Cardiac muscle cell (in vitro differentiated cells and primary cell): ENCODE measurements around the gene NKX6-2. TPM values are rescaled to one million over a fixed set of nuclear protein-coding genes. Genes with fewer than 3 reads are reported as not detected.

ENCODE experiments used
- DNase-seq, 2 donors: peaks; one replicate each; pipeline versions ENCODE4 v3.0.0 to v3.0.0-alpha.2; 2010 to 2017; ENCODE audit warnings: low read depth in 1 of 2, low spot score in 1 of 2
- H3K27ac ChIP-seq: fragments of 200-600 bp; sonication (generic); 2 replicates; pipeline ENCODE4 v1.5.1; 2016
- H3K27me3 ChIP-seq: fragments of 200-600 bp; sonication (generic); 2 replicates; pipeline ENCODE4 v1.6.0; 2016; ENCODE audit warnings: control low read depth
- H3K36me3 ChIP-seq: fragments of 200-600 bp; sonication (generic); 2 replicates; pipeline ENCODE4 v1.5.1; 2016; ENCODE audit warnings: control low read depth
- H3K4me1 ChIP-seq: fragments of 200-600 bp; sonication (generic); 2 replicates; pipeline ENCODE4 v1.8.1; 2017; ENCODE audit warnings: low read depth, mild to moderate bottlenecking, mixed run types
- H3K4me3 ChIP-seq: fragments of 200-600 bp; sonication (generic); 2 replicates; pipeline ENCODE4 v1.5.1; 2016; ENCODE audit warnings: mild to moderate bottlenecking
- H3K9me3 ChIP-seq: fragments of 200-600 bp; sonication (generic); 2 replicates; pipeline ENCODE4 v1.5.1; 2017; ENCODE audit warnings: low read depth, mild to moderate bottlenecking, control low read depth
- CTCF ChIP-seq: IDR thresholded peaks from 2 replicates; pipeline ENCODE4 v1.5.1; 2012; ENCODE audit warnings: low read depth, mild to moderate bottlenecking, low read length
- polyA plus RNA-seq: library from polyadenylated mRNA; unstranded; fragments of >200 nt; fragmentation: Nextera tagmentation; extraction: Ambion mirVana; gene quantifications from 2 replicates; pipeline ENCODE4 v1.2.1, GENCODE V29; 2016
- total RNA-seq: library from RNA; depleted of rRNA; stranded (reverse); fragments of >200 nt; gene quantifications from 2 replicates; pipeline ENCODE4 v1.2.3, GENCODE V29; 2016

NKX6-2 gene
- total and polyA plus RNA-seq, 2 experiments from 2014 or later, result 0.09 to 15.4 TPM

GRCh38 chr10:132788831-132789219 is 2.9 kb upstream of the NKX6-2 start:
- Histone ChIP-seq H3K4me1 (peaks cover 3% of the 10 kb centered on the region), H3K27me3 (peaks cover 90% of the 10 kb centered on the region), H3K36me3 (no peaks in the 10 kb centered on the region), H3K4me3 (peak overlapping the region; percentile 23), H3K27ac (no peak overlapping the region), H3K9me3 (no peaks in the 10 kb centered on the region)
- DNase-seq, result no peak
- no peak for TF ChIP-seq CTCF

GRCh38 chr10:132788180-132788830 is 2.4 kb upstream of the NKX6-2 start:
- H3K4me3 ChIP-seq, result peak overlapping the region; percentile 23
- peak; percentile 16 for TF ChIP-seq CTCF
- DNase-seq, result peak; percentile 22 to 49
- H3K9me3 ChIP-seq, result no peaks in the 10 kb centered on the region
- H3K27ac ChIP-seq, result no peak overlapping the region
- peaks cover 3% of the 10 kb centered on the region for H3K4me1 ChIP-seq
- no peaks in the 10 kb centered on the region for H3K36me3 ChIP-seq
- H3K27me3 ChIP-seq, result peaks cover 90% of the 10 kb centered on the region

GRCh38 chr10:132787495-132788179 is 1.7 kb upstream of the NKX6-2 start:
- DNase-seq, result peak in 1 of 2 donors; percentile 70
- peaks cover 3% of the 10 kb centered on the region for H3K4me1 ChIP-seq
- no peak for TF ChIP-seq CTCF
- peak overlapping the region; percentile 23 for H3K4me3 ChIP-seq
- H3K27me3 ChIP-seq, result peaks cover 90% of the 10 kb centered on the region
- H3K9me3 ChIP-seq, result no peaks in the 10 kb centered on the region
- H3K27ac ChIP-seq, result no peak overlapping the region
- H3K36me3 ChIP-seq, result no peaks in the 10 kb centered on the region

GRCh38 chr10:132786884-132787494 is 1.0 kb upstream of the NKX6-2 start:
- H3K4me1 ChIP-seq, result peaks cover 3% of the 10 kb centered on the region
- H3K36me3 ChIP-seq, result no peaks in the 10 kb centered on the region
- H3K9me3 ChIP-seq, result no peaks in the 10 kb centered on the region
- DNase-seq, result no peak
- peaks cover 96% of the 10 kb centered on the region for H3K27me3 ChIP-seq
- H3K27ac ChIP-seq, result no peak overlapping the region
- H3K4me3 ChIP-seq, result no peak overlapping the region
- TF ChIP-seq CTCF, result no peak

GRCh38 chr10:132786476-132786883 is 533 bp upstream of the NKX6-2 start:
- TF ChIP-seq CTCF, result no peak
- Histone ChIP-seq H3K9me3 (no peaks in the 10 kb centered on the region), H3K4me3 (peak overlapping the region; percentile 22), H3K36me3 (no peaks in the 10 kb centered on the region), H3K27ac (no peak overlapping the region), H3K27me3 (peaks cover 98% of the 10 kb centered on the region), H3K4me1 (peaks cover 3% of the 10 kb centered on the region)
- no peak for DNase-seq
